Stimulated activated CD8-positive, alpha-beta memory T cell treated with anti-CD3 and anti-CD28 coated beads, Interleukin-4, amount 100 ng/mL, for 4 hours (primary cell): ENCODE data around the gene SPRED2.

Source experiments
- DNase-seq, 2 donors: peaks; one replicate each; pipeline ENCODE4 v3.0.0-alpha.2; 2020; ENCODE audit warnings: low read depth in 2 of 2, low spot score in 1 of 2

Gene SPRED2

GRCh38 chr2:65443509-65444186 is 11.2 kb upstream of the SPRED2 start:
- DNase-seq = no peak

GRCh38 chr2:65442420-65443020 is 10.1 kb upstream of the SPRED2 start:
- no peak for DNase-seq

GRCh38 chr2:65438137-65438899 is 5.9 kb upstream of the SPRED2 start:
- no peak for DNase-seq

GRCh38 chr2:65437392-65438135 is 5.2 kb upstream of the SPRED2 start:
- DNase-seq = no peak

- no peak for DNase-seq
These were observed 4.4 kb upstream of the SPRED2 start for GRCh38 chr2:65436824-65437221.

GRCh38 chr2:65436169-65436823 is 3.9 kb upstream of the SPRED2 start:
- DNase-seq = no peak

- no peak for DNase-seq
These were observed 3.3 kb upstream of the SPRED2 start for GRCh38 chr2:65435625-65436168.

- no peak for DNase-seq
These were observed 2.3 kb upstream of the SPRED2 start for GRCh38 chr2:65434592-65435241.

GRCh38 chr2:65431421-65432226 is 775 bp downstream of the SPRED2 start:
- no peak for DNase-seq

- peak in 1 of 2 donors; percentile 50 for DNase-seq
These were observed 1.6 kb downstream of the SPRED2 start for GRCh38 chr2:65430603-65431420.

- DNase-seq = no peak
These were observed 2.4 kb downstream of the SPRED2 start for GRCh38 chr2:65429786-65430602.

GRCh38 chr2:65427532-65427931 is 4.9 kb downstream of the SPRED2 start:
- no peak for DNase-seq

GRCh38 chr2:65425276-65425675 is 7.1 kb downstream of the SPRED2 start:
- no peak for DNase-seq

- DNase-seq = no peak
These were observed 8.0 kb downstream of the SPRED2 start for GRCh38 chr2:65424391-65424790.

- DNase-seq = no peak
These were observed 11.0 kb downstream of the SPRED2 start for GRCh38 chr2:65421432-65421748.

- no peak for DNase-seq
These were observed 11.5 kb downstream of the SPRED2 start for GRCh38 chr2:65420712-65421431.

- no peak for DNase-seq
These were observed 14.8 kb downstream of the SPRED2 start for GRCh38 chr2:65417509-65418085.
